Cardiac muscle cell (in vitro differentiated cells and primary cell): ENCODE measurements around the gene FER1L5. TPM values are rescaled to one million over a fixed set of nuclear protein-coding genes. Genes with fewer than 3 reads are reported as not detected.

Experiments
- DNase-seq, 2 donors: peaks; one replicate each; pipeline versions ENCODE4 v3.0.0 to v3.0.0-alpha.2; 2010 to 2017; ENCODE audit warnings: low read depth in 1 of 2, low spot score in 1 of 2
- H3K27ac ChIP-seq: fragments of 200-600 bp; sonication (generic); 2 replicates; pipeline ENCODE4 v1.5.1; 2016
- H3K27me3 ChIP-seq: fragments of 200-600 bp; sonication (generic); 2 replicates; pipeline ENCODE4 v1.6.0; 2016; ENCODE audit warnings: control low read depth
- H3K36me3 ChIP-seq: fragments of 200-600 bp; sonication (generic); 2 replicates; pipeline ENCODE4 v1.5.1; 2016; ENCODE audit warnings: control low read depth
- H3K4me1 ChIP-seq: fragments of 200-600 bp; sonication (generic); 2 replicates; pipeline ENCODE4 v1.8.1; 2017; ENCODE audit warnings: low read depth, mild to moderate bottlenecking, mixed run types
- H3K4me3 ChIP-seq: fragments of 200-600 bp; sonication (generic); 2 replicates; pipeline ENCODE4 v1.5.1; 2016; ENCODE audit warnings: mild to moderate bottlenecking
- H3K9me3 ChIP-seq: fragments of 200-600 bp; sonication (generic); 2 replicates; pipeline ENCODE4 v1.5.1; 2017; ENCODE audit warnings: low read depth, mild to moderate bottlenecking, control low read depth
- polyA plus RNA-seq: library from polyadenylated mRNA; unstranded; fragments of >200 nt; fragmentation: Nextera tagmentation; extraction: Ambion mirVana; gene quantifications from 2 replicates; pipeline ENCODE4 v1.2.1, GENCODE V29; 2016
- total RNA-seq: library from RNA; depleted of rRNA; stranded (reverse); fragments of >200 nt; gene quantifications from 2 replicates; pipeline ENCODE4 v1.2.3, GENCODE V29; 2016
- TF ChIP-seq, protein P1 (sequence below): IDR thresholded peaks from 2 replicates; pipeline ENCODE4 v1.5.1; 2012; ENCODE audit warnings: low read depth, mild to moderate bottlenecking, low read length

Gene FER1L5
- total and polyA plus RNA-seq, 2 experiments from 2014 or later, result 1.9 to 2.1 TPM

DNA sequence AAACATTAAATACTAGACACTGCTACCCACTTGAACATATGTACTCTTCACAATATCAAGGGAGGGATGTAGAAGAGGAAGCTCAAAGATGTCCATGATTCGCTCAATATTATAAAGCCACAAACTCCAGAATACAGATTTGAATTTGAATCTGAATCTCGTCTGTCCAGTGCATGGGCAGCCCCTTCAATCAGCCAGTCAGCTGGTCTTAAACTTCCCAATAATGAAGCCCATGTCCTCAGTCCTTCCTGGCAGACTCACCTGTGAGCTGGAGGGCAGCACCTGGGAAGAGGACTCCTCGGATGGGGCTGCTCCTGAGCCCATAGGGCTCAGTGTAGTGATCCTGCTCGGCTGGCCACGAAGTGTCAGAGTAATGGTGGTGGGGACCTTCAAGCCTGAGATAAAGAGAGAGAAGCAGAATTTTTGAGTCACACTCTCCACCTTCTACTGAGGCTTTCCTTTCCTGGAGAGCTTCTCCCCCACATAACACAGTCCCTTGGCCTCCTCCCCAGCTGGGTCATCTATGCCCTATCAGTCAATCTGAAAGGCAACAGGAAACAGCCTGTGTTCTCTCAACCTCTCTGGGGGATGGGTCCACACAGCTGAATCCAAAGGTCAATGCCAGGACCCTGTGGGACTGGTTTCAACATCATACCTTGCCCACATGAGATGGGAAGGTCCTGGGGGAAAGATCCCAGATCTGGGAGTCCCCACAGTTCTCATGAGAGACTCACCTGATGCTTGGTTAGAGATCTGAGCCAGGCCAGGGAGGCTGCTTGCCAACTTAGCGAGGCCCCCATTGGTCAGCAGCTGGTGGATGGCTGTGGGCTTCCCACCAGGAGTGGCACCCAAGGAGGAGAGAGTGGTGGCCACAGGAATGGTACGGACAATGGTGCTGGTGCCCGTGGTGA is 40.9 kb upstream of the FER1L5 start:
- H3K36me3 ChIP-seq, result peaks cover 68% of the 10 kb centered on the region
- DNase-seq, result no peak

DNA sequence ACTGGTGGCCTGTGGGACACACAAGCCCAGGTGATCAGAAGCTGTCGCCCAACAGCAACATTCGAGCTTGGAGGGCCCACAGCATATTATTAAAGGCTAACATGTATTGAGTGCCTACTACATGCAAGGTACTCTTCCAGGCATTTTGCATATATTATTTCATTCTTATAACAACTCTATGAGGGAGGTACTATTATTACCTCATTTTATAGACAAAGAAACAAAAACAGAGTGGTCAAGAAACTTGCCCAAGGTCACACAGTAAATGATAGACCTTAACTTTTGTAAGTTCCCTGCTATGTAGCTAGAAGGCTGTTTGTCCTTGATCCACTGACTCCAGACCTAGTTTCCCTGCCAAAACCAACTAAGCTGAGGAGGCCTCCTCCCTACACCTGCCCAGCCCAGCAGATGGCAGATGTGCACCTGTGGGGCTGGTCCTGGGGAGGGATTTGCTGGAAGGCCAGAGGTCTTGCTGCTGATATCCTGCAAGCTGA is 40.2 kb upstream of the FER1L5 start:
- Histone ChIP-seq H3K4me1 (peaks cover 5% of the 10 kb centered on the region), H3K27me3 (no peaks in the 10 kb centered on the region), H3K4me3 (no peak overlapping the region), H3K9me3 (no peaks in the 10 kb centered on the region), H3K27ac (no peak overlapping the region), H3K36me3 (peaks cover 72% of the 10 kb centered on the region)
- no peak for DNase-seq
- TF ChIP-seq, protein P1, sequence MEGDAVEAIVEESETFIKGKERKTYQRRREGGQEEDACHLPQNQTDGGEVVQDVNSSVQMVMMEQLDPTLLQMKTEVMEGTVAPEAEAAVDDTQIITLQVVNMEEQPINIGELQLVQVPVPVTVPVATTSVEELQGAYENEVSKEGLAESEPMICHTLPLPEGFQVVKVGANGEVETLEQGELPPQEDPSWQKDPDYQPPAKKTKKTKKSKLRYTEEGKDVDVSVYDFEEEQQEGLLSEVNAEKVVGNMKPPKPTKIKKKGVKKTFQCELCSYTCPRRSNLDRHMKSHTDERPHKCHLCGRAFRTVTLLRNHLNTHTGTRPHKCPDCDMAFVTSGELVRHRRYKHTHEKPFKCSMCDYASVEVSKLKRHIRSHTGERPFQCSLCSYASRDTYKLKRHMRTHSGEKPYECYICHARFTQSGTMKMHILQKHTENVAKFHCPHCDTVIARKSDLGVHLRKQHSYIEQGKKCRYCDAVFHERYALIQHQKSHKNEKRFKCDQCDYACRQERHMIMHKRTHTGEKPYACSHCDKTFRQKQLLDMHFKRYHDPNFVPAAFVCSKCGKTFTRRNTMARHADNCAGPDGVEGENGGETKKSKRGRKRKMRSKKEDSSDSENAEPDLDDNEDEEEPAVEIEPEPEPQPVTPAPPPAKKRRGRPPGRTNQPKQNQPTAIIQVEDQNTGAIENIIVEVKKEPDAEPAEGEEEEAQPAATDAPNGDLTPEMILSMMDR, result no peak

More for the DNA sequence above, 40.9 kb upstream of the FER1L5 start:
- no peak overlapping the region for H3K4me3 ChIP-seq
- TF ChIP-seq, protein P1, result no peak
- H3K4me1 ChIP-seq, result peaks cover 5% of the 10 kb centered on the region
- H3K27me3 ChIP-seq, result no peaks in the 10 kb centered on the region
- no peaks in the 10 kb centered on the region for H3K9me3 ChIP-seq
- no peak overlapping the region for H3K27ac ChIP-seq

DNA sequence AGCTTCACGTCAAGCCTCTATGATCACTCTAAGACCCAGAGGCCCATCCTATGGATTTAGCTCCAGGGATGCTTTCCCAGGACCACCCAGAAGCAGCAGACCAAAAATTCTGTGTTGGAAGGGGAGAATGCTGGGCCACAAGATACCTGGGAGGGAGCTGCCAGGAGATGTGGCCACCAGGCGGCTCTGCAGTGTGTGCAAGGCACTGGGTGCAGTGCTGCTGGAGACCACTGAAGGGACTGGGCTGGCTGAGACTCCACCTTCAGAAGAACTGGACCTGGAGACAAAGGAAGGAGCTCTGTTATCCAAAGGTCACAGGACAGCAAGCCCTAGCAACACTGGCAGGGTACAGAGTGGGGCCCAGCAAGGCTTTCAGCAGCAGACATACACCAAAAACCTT is 38.5 kb upstream of the FER1L5 start:
- H3K9me3 ChIP-seq, result no peaks in the 10 kb centered on the region
- no peak for DNase-seq
- peaks cover 84% of the 10 kb centered on the region for H3K36me3 ChIP-seq
- TF ChIP-seq, protein P1, result peak; percentile 11
- H3K27me3 ChIP-seq, result no peaks in the 10 kb centered on the region
- H3K4me1 ChIP-seq, result peaks cover 1% of the 10 kb centered on the region
- no peak overlapping the region for H3K4me3 ChIP-seq
- no peak overlapping the region for H3K27ac ChIP-seq

DNA sequence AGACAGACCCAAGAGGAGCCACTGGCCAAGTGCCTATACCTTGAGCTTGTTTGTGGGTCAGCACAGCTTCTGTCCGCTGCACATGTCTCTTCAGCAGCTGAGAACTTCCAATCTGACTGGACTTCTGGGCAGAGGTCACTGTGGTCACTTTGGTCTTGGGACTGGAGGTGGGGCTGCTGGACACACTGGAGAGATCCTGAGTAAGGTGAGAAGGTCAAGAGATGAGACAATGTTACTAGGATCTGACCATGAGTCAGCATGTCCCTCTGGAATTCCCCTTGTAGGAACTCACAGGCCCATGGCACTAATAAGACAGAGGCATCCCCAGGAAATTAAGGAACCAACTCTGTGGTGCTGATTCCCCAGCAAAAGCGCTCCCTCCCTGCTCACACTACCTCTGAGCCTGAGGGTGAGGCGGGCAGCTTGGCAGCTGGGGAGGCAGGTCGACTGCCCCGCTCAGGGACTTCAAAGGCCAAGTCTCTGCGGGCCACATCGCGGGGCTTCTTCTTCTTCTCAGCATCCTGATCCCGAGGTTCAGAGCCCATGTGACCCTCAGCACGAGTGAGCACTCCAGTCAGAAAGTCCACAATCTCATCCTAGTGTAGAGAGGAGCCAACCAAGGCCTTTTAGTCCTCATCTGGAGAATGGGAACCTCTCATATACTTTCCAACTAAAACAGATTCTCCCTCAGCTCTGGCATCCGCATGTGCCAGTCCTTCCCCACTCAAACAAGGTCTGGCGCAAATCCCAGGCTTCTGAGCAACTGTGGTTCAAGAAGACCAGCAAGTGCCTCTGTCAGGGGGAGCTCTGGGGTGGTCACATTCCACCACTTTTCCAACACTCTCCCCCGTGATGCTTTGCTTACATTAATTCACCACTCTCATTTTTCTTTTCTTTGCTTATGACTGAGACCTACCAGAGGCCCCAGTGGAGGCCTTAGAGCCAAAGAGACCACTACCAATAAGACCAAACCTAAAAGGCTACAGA is 33.8 kb upstream of the FER1L5 start:
- H3K36me3 ChIP-seq, result peaks cover 86% of the 10 kb centered on the region
- peak overlapping the region; percentile 9 for H3K27ac ChIP-seq
- no peak for DNase-seq
- TF ChIP-seq, protein P1, result no peak
- no peaks in the 10 kb centered on the region for H3K27me3 ChIP-seq
- H3K4me1 ChIP-seq, result no peaks in the 10 kb centered on the region
- H3K9me3 ChIP-seq, result no peaks in the 10 kb centered on the region
- no peak overlapping the region for H3K4me3 ChIP-seq

- peak overlapping the region; percentile 35 for H3K27ac ChIP-seq
- H3K4me1 ChIP-seq, result no peaks in the 10 kb centered on the region
- H3K9me3 ChIP-seq, result no peaks in the 10 kb centered on the region
- TF ChIP-seq, protein P1, result no peak
- no peak for DNase-seq
- H3K4me3 ChIP-seq, result no peak overlapping the region
- no peaks in the 10 kb centered on the region for H3K27me3 ChIP-seq
- H3K36me3 ChIP-seq, result peaks cover 51% of the 10 kb centered on the region
These were observed 26.4 kb upstream of the FER1L5 start for GRCh38 chr2:96616128-96616527.
